OCI-LY3 (cell line): ENCODE measurements around the gene EFNA3.

Experiments used
- H2AFZ ChIP-seq: fragments of 200-600, 300-600 bp; shearing (Covaris generic); 2 replicates; pipeline ENCODE4 v1.6.0; 2014; ENCODE audit warnings: antibody characterized with exemption, low read depth, low read length
- H3K27ac ChIP-seq: fragments of 200-600, 300-600 bp; sonication (generic); 2 replicates; pipeline ENCODE4 v1.5.1; 2014; ENCODE audit warnings: mild to moderate bottlenecking, low read length, moderate library complexity, mixed read lengths
- H3K27me3 ChIP-seq: fragments of 200-600, 300-600 bp; sonication (generic); 2 replicates; pipeline ENCODE4 v1.6.1; 2014; ENCODE audit warnings: low read depth, low read length, mixed read lengths
- H3K36me3 ChIP-seq: fragments of 200-600, 300-600 bp; sonication (generic); replicated peaks from 2 replicates; pipeline ENCODE3; 2014; ENCODE audit warnings: low read depth, low read length, mixed read lengths
- H3K4me1 ChIP-seq: fragments of 300-600, 200-600 bp; sonication (generic); 2 replicates; pipeline ENCODE4 v1.6.1; 2014; ENCODE audit warnings: low read length, mixed read lengths
- H3K4me2 ChIP-seq: fragments of 200-600, 300-600 bp; sonication (generic); 2 replicates; pipeline ENCODE4 v1.6.1; 2014; ENCODE audit warnings: low read length, mixed read lengths
- H3K4me3 ChIP-seq: fragments of 300-600, 200-600 bp; sonication (generic); 2 replicates; pipeline ENCODE4 v1.5.1; 2014; ENCODE audit warnings: antibody characterized with exemption, mild to moderate bottlenecking, low read length, moderate library complexity
- H3K79me2 ChIP-seq: fragments of 300-600, 200-600 bp; shearing (Covaris generic); 2 replicates; pipeline ENCODE4 v1.6.1; 2014; ENCODE audit warnings: mild to moderate bottlenecking, low read length, mixed read lengths
- H3K9ac ChIP-seq: fragments of 300-600, 200-600 bp; shearing (Covaris generic); 2 replicates; pipeline ENCODE4 v1.6.0; 2014; ENCODE audit warnings: mild to moderate bottlenecking, low read length, moderate library complexity
- H3K9me3 ChIP-seq: fragments of 200-600, 300-600 bp; shearing (Covaris generic); 2 replicates; pipeline ENCODE4 v1.6.1; 2014; ENCODE audit warnings: low read length, mixed read lengths; ENCODE audit not compliant: insufficient read depth
- H4K20me1 ChIP-seq: fragments of 200-600, 300-600 bp; sonication (generic); 2 replicates; pipeline ENCODE4 v1.6.1; 2016; ENCODE audit warnings: low read length, mixed read lengths; ENCODE audit not compliant: insufficient read depth
- EZH2phosphoT487 ChIP-seq: fragments of 200-600 bp; shearing (Covaris generic); IDR thresholded peaks from 2 replicates; pipeline ENCODE4 v1.6.1; 2018; ENCODE audit warnings: antibody characterized with exemption, mixed run types, low read depth
- TF ChIP-seq, protein P1 (sequence below): fragments of 200-600, 300-600 bp; sonication (generic); IDR thresholded peaks from 2 replicates; pipeline ENCODE4 v1.5.1; 2014; ENCODE audit warnings: antibody characterized with exemption, low read length, low read depth

EFNA3 gene

GRCh38 chr1:155051777-155052398 lies 26.7 kb upstream of the EFNA3 start:
- peak overlapping the region; percentile 79 for H3K9ac ChIP-seq
- peaks cover 6% of the 10 kb centered on the region for H3K36me3 ChIP-seq
- H4K20me1 ChIP-seq = no peaks in the 10 kb centered on the region
- no peak overlapping the region for H3K27ac ChIP-seq
- peak overlapping the region; percentile 96 for H3K4me2 ChIP-seq
- H3K4me1 ChIP-seq = peaks cover 17% of the 10 kb centered on the region
- H3K27me3 ChIP-seq = no peaks in the 10 kb centered on the region
- no peaks in the 10 kb centered on the region for H3K9me3 ChIP-seq
- peak overlapping the region; percentile 17; the same call in 1 of the 2 replicates for H2AFZ ChIP-seq
- no peak for TF ChIP-seq EZH2phosphoT487
- TF ChIP-seq, protein P1, sequence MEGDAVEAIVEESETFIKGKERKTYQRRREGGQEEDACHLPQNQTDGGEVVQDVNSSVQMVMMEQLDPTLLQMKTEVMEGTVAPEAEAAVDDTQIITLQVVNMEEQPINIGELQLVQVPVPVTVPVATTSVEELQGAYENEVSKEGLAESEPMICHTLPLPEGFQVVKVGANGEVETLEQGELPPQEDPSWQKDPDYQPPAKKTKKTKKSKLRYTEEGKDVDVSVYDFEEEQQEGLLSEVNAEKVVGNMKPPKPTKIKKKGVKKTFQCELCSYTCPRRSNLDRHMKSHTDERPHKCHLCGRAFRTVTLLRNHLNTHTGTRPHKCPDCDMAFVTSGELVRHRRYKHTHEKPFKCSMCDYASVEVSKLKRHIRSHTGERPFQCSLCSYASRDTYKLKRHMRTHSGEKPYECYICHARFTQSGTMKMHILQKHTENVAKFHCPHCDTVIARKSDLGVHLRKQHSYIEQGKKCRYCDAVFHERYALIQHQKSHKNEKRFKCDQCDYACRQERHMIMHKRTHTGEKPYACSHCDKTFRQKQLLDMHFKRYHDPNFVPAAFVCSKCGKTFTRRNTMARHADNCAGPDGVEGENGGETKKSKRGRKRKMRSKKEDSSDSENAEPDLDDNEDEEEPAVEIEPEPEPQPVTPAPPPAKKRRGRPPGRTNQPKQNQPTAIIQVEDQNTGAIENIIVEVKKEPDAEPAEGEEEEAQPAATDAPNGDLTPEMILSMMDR = no peak
- H3K4me3 ChIP-seq = peak overlapping the region; percentile 79
- H3K79me2 ChIP-seq = no peaks in the 10 kb centered on the region

GRCh38 chr1:155052439-155053395 lies 25.9 kb upstream of the EFNA3 start:
- peaks cover 17% of the 10 kb centered on the region for H3K4me1 ChIP-seq
- no peaks in the 10 kb centered on the region for H4K20me1 ChIP-seq
- H3K27ac ChIP-seq = no peak overlapping the region
- peaks cover 6% of the 10 kb centered on the region for H3K36me3 ChIP-seq
- H3K79me2 ChIP-seq = no peaks in the 10 kb centered on the region
- no peak overlapping the region for H2AFZ ChIP-seq
- H3K27me3 ChIP-seq = no peaks in the 10 kb centered on the region
- peak overlapping the region; percentile 79 for H3K4me3 ChIP-seq
- H3K9me3 ChIP-seq = no peaks in the 10 kb centered on the region
- H3K9ac ChIP-seq = peak overlapping the region; percentile 79; the same call in 1 of the 2 replicates
- TF ChIP-seq, protein P1 = peak; percentile 40; the same call in 1 of the 2 replicates
- no peak for TF ChIP-seq EZH2phosphoT487
- peak overlapping the region; percentile 96 for H3K4me2 ChIP-seq

- no peak overlapping the region for H3K4me3 ChIP-seq
- H3K79me2 ChIP-seq = no peaks in the 10 kb centered on the region
- TF ChIP-seq, protein P1 = no peak
- TF ChIP-seq EZH2phosphoT487 = no peak
- peaks cover 17% of the 10 kb centered on the region for H3K4me1 ChIP-seq
- no peaks in the 10 kb centered on the region for H3K9me3 ChIP-seq
- no peaks in the 10 kb centered on the region for H4K20me1 ChIP-seq
- no peak overlapping the region for H2AFZ ChIP-seq
- H3K27me3 ChIP-seq = no peaks in the 10 kb centered on the region
- no peak overlapping the region for H3K4me2 ChIP-seq
- H3K27ac ChIP-seq = no peak overlapping the region
- H3K36me3 ChIP-seq = peaks cover 6% of the 10 kb centered on the region
- no peak overlapping the region for H3K9ac ChIP-seq
These were observed 25.0 kb upstream of the EFNA3 start for GRCh38 chr1:155053531-155054105.

DNA sequence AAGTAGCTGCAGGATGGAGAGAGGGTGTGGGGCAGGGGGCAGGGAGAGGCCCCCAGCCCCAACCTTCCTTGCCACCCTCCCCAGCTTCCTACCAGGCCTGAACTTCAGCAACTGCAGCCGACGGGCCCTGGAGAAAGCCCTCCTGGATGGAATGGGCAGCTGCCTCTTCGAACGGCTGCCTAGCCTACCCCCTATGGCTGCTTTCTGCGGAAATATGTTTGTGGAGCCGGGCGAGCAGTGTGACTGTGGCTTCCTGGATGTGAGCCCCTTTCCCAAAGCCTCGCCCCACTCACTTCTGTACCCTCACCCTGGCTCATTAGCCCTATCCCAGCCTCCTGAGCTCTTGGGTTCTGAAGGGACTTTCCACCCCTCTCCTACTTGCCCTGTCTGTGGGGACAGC lies 21.5 kb upstream of the EFNA3 start:
- TF ChIP-seq, protein P1 = no peak
- TF ChIP-seq EZH2phosphoT487 = no peak
- no peak overlapping the region for H3K27ac ChIP-seq
- no peak overlapping the region for H3K9ac ChIP-seq
- no peaks in the 10 kb centered on the region for H3K79me2 ChIP-seq
- no peaks in the 10 kb centered on the region for H3K27me3 ChIP-seq
- H3K9me3 ChIP-seq = no peaks in the 10 kb centered on the region
- no peak overlapping the region for H2AFZ ChIP-seq
- peaks cover 6% of the 10 kb centered on the region for H3K36me3 ChIP-seq
- no peak overlapping the region for H3K4me3 ChIP-seq
- no peaks in the 10 kb centered on the region for H4K20me1 ChIP-seq
- peaks cover 12% of the 10 kb centered on the region for H3K4me1 ChIP-seq
- H3K4me2 ChIP-seq = no peak overlapping the region
